GM10248 (cell line): ENCODE results near the gene BICDL2.
A peak's percentile ranks its signal among the peaks of the same experiment; 100 is the strongest.

Experiments used
- CTCF ChIA-PET: fragments of 300-600 bp; sonication (Branson Sonifier 250); formaldehyde crosslinking; extraction: SDS; loops from one replicate; lab custom pipeline; 2021; ENCODE audit warnings: antibody characterized with exemption; lab: Yijun Ruan, JAX
- POLR2A ChIA-PET: fragments of 350-650 bp; sonication (Branson Sonifier 250); formaldehyde crosslinking; extraction: SDS; loops from one replicate; lab custom pipeline; 2020; ENCODE audit warnings: antibody characterized with exemption; lab: Yijun Ruan, JAX
- DNase-seq: peaks from one replicate; pipeline ENCODE4 v3.0.0; 2012; ENCODE audit errors: extremely low spot score
- CTCF ChIP-seq: IDR thresholded peaks from 2 replicates; pipeline ENCODE4 v1.5.1; 2012; ENCODE audit warnings: mild to moderate bottlenecking, low read depth; ENCODE audit errors: extremely low read depth, missing control alignments, control extremely low read depth

The BICDL2 gene

GRCh38 chr16:3029491-3030221, 7.1 kb downstream of the BICDL2 start:
- ChIA-PET POLR2A (interaction anchor here (1.5 kb wide), 1 partner anchor 29 kb away, joined by 3 read pairs; no protein-coding TSS in a partner anchor), CTCF (interaction anchor here (0.7 to 15.9 kb wide), 13 partner anchors 8 to 991 kb away, joined by 3 to 231 read pairs (median 8); partner anchors contain the start of genes HCFC1R1, MMP25, THOC6 and TNFRSF12A)
- no peak for DNase-seq
- TF ChIP-seq CTCF = no peak

- ChIA-PET POLR2A (interaction anchor here (0.6 to 1.5 kb wide), 4 partner anchors 25 to 286 kb away, joined by 3 to 5 read pairs (median 4); no protein-coding TSS in a partner anchor), CTCF (interaction anchor here (0.7 to 15.9 kb wide), 31 partner anchors 7 to 990 kb away, joined by 3 to 231 read pairs (median 6); partner anchors contain the start of genes CLDN6, CLDN9, HCFC1R1 and MMP25)
- no peak for TF ChIP-seq CTCF
- no peak for DNase-seq
These were observed 7.9 kb downstream of the BICDL2 start for GRCh38 chr16:3028716-3029319.

GRCh38 chr16:3027983-3028715, 8.6 kb downstream of the BICDL2 start:
- ChIA-PET POLR2A (interaction anchor here (0.6 to 1.5 kb wide), 4 partner anchors 24 to 285 kb away, joined by 3 to 5 read pairs (median 4); no protein-coding TSS in a partner anchor), CTCF (interaction anchor here (0.7 to 15.9 kb wide), 27 partner anchors 9 to 160 kb away, joined by 3 to 231 read pairs (median 6); partner anchors contain the start of genes CLDN6, CLDN9, IL32 and MMP25)
- peak; percentile 93 for DNase-seq
- TF ChIP-seq CTCF = peak; percentile 96

- DNase-seq = no peak
- POLR2A ChIA-PET = no interaction called here
- CTCF ChIA-PET = interaction anchor here (1.1 to 15.9 kb wide), 24 partner anchors 8 to 141 kb away, joined by 3 to 231 read pairs (median 7); partner anchors contain the start of genes CLDN6, CLDN9, IL32 and MMP25
- TF ChIP-seq CTCF = no peak
These were observed 9.3 kb downstream of the BICDL2 start for GRCh38 chr16:3027489-3027795.

- no peak for TF ChIP-seq CTCF
- DNase-seq = no peak
- CTCF ChIA-PET = interaction anchor here (1.1 to 15.9 kb wide), 16 partner anchors 8 to 142 kb away, joined by 3 to 231 read pairs (median 8); partner anchors contain the start of genes CLDN9, IL32, MMP25 and ZNF213
- POLR2A ChIA-PET = no interaction called here
These were observed 9.9 kb downstream of the BICDL2 start for GRCh38 chr16:3026609-3027488.
